K562 (cell line): ENCODE measurements around the gene ERFL. TPM values are rescaled to one million over a fixed set of nuclear protein-coding genes. Genes with fewer than 3 reads are reported as not detected.

Source experiments
- ETV5 ChIP-seq: sonication (generic); formaldehyde crosslinking; IDR thresholded peaks from 2 replicates; pipeline ENCODE4 v1.4.0; 2020; ENCODE audit warnings: low read depth, mild to moderate bottlenecking, missing genetic modification reagents
- HNRNPLL ChIP-seq: fragments of 200-400 bp; formaldehyde crosslinking; IDR thresholded peaks from 2 replicates; pipeline ENCODE4 v1.6.1; 2017; ENCODE audit warnings: low read length, low read depth, mild to moderate bottlenecking; ENCODE audit not compliant: poor library complexity, severe bottlenecking
- SAP30 ChIP-seq: fragments of 200-600 bp; sonication (generic); IDR thresholded peaks from 2 replicates; pipeline ENCODE4 v1.6.1; 2012; ENCODE audit warnings: borderline replicate concordance, low read depth, mild to moderate bottlenecking, moderate library complexity, low read length, control low read depth, inconsistent platforms; ENCODE audit not compliant: insufficient read depth, poor library complexity, severe bottlenecking
- TBP ChIP-seq: optimal IDR thresholded peaks from 2 replicates; pipeline ENCODE3; 2011; ENCODE audit warnings: low read depth, low read length, improper control_type of control experiment
- ZC3H4 ChIP-seq: sonication (generic); formaldehyde crosslinking; IDR thresholded peaks from 2 replicates; pipeline ENCODE4 v1.9.0; 2021; ENCODE audit warnings: missing genetic modification reagents, borderline replicate concordance
- polyA plus RNA-seq, 8 experiments: library from polyadenylated mRNA; depleted of rRNA in 4 of 8; stranded (reverse) in 5 of 8; unstranded in 3 of 8; fragments of >200 nt; fragmentation: Nextera tagmentation in 2 of 8; fragmentation: Illumina TruSeq in 1 of 8; extraction: Ambion mirVana in 2 of 8; extraction: Trizol in 1 of 8; gene quantifications; 2 replicates each; pipeline versions ENCODE4 v1.2.1 to v1.2.3, GENCODE V29; 2011 to 2014; ENCODE audit warnings: inconsistent platforms in 1 of 8, missing spikeins in 1 of 8
- total RNA-seq, 7 experiments: library from RNA; depleted of rRNA in 6 of 7; stranded (reverse); fragments of >200 nt in 6 of 7; fragmentation: Illumina TruSeq in 2 of 7; extraction: Trizol in 2 of 7; gene quantifications; 2 replicates each; pipeline versions ENCODE4 v1.2.1 to v1.2.3, GENCODE V29; 2011 to 2021; ENCODE audit warnings: low replicate concordance in 1 of 7
- TF ChIP-seq, protein P1 (sequence below), 2 experiments: fragments of 450-650 bp; formaldehyde crosslinking in 1 of 2; IDR thresholded peaks; 2 replicates each; pipeline versions ENCODE4 v1.4.0 to v1.6.1; 2014 to 2020; ENCODE audit warnings: mild to moderate bottlenecking in 2 of 2, borderline replicate concordance in 1 of 2, low read depth in 1 of 2
- TF ChIP-seq, protein P2 (sequence below), 2 experiments: fragments of 450-650 bp in 1 of 2; sonication (generic) in 1 of 2; formaldehyde crosslinking in 1 of 2; IDR thresholded peaks; 2 replicates each; pipeline versions ENCODE4 v1.7.1 to v1.9.0; 2016 to 2022; ENCODE audit warnings: inconsistent platforms in 1 of 2, mild to moderate bottlenecking in 1 of 2, missing genetic modification reagents in 1 of 2

The ERFL gene
- total and polyA plus RNA-seq, 9 of the 15 experiments (the other 6 are each of a cell fraction or from before 2014, with no cell fraction given), result 0.07 to 0.75 (median 0.32) TPM; not detected in 4

DNA sequence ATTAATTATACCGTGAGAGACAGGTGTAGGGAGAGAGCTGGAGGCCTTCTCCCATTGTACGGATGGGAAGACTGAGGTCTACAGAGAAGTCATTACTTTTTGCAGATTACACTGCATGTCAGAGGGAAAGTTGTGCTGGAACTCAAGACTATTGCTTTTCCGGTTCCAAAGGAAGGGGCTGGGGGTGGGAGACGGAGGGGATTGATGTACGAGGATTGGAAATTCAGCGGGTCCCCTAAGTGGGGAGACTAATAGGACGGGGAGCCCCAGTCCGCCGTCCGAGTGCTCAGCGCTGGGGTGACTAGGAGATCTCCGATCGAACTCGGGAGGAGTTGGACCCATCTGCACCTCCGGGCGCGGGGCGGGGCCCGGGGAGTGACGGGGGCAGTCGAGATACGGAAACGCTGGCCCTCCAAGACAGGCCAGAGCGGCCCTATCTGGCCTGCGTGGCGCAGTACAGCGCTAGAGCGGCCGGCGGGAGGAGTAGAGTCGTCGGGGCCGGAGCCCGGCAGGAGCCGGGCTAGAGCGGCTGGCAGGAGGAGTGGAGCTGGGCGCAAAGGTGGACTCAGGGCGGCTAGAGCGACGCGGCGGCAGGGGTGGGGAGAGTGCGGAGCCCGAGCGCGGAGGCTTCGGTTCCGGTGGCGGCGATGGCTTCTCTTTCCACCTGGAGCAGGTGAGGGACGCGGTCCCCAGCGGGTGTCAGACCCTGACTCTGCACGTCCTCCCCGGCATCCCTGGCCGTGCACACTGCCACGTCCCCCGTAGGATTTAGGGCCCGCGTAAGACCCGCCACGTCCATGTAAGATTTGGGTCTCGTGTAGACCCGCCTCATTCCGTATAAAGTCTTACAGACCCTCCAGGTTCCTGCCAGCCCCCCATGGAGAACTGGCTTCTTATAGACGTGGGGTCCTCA lies 44.2 kb downstream of the ERFL start (continued):
- TF ChIP-seq, protein P1, sequence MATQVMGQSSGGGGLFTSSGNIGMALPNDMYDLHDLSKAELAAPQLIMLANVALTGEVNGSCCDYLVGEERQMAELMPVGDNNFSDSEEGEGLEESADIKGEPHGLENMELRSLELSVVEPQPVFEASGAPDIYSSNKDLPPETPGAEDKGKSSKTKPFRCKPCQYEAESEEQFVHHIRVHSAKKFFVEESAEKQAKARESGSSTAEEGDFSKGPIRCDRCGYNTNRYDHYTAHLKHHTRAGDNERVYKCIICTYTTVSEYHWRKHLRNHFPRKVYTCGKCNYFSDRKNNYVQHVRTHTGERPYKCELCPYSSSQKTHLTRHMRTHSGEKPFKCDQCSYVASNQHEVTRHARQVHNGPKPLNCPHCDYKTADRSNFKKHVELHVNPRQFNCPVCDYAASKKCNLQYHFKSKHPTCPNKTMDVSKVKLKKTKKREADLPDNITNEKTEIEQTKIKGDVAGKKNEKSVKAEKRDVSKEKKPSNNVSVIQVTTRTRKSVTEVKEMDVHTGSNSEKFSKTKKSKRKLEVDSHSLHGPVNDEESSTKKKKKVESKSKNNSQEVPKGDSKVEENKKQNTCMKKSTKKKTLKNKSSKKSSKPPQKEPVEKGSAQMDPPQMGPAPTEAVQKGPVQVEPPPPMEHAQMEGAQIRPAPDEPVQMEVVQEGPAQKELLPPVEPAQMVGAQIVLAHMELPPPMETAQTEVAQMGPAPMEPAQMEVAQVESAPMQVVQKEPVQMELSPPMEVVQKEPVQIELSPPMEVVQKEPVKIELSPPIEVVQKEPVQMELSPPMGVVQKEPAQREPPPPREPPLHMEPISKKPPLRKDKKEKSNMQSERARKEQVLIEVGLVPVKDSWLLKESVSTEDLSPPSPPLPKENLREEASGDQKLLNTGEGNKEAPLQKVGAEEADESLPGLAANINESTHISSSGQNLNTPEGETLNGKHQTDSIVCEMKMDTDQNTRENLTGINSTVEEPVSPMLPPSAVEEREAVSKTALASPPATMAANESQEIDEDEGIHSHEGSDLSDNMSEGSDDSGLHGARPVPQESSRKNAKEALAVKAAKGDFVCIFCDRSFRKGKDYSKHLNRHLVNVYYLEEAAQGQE (IDR thresholded peaks at IDR 0.05; ENCODE audit: borderline replicate concordance), result peak; percentile 35; the same call in 1 of the 2 replicates
- TF ChIP-seq, protein P1 (CRISPR knock-in tag; IDR thresholded peaks at IDR 0.05; ENCODE audit: low read depth), result peak; percentile 82; the same call in 1 of the 2 replicates
- TF ChIP-seq SAP30, result no peak
- peak; percentile 87 for TF ChIP-seq ETV5
- TF ChIP-seq HNRNPLL, result peak; percentile 73
- peak; percentile 77 for TF ChIP-seq TBP
- TF ChIP-seq, protein P2, sequence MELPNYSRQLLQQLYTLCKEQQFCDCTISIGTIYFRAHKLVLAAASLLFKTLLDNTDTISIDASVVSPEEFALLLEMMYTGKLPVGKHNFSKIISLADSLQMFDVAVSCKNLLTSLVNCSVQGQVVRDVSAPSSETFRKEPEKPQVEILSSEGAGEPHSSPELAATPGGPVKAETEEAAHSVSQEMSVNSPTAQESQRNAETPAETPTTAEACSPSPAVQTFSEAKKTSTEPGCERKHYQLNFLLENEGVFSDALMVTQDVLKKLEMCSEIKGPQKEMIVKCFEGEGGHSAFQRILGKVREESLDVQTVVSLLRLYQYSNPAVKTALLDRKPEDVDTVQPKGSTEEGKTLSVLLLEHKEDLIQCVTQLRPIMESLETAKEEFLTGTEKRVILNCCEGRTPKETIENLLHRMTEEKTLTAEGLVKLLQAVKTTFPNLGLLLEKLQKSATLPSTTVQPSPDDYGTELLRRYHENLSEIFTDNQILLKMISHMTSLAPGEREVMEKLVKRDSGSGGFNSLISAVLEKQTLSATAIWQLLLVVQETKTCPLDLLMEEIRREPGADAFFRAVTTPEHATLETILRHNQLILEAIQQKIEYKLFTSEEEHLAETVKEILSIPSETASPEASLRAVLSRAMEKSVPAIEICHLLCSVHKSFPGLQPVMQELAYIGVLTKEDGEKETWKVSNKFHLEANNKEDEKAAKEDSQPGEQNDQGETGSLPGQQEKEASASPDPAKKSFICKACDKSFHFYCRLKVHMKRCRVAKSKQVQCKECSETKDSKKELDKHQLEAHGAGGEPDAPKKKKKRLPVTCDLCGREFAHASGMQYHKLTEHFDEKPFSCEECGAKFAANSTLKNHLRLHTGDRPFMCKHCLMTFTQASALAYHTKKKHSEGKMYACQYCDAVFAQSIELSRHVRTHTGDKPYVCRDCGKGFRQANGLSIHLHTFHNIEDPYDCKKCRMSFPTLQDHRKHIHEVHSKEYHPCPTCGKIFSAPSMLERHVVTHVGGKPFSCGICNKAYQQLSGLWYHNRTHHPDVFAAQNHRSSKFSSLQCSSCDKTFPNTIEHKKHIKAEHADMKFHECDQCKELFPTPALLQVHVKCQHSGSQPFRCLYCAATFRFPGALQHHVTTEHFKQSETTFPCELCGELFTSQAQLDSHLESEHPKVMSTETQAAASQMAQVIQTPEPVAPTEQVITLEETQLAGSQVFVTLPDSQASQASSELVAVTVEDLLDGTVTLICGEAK (IDR thresholded peaks at IDR 0.05), result peak; percentile 74
- TF ChIP-seq, protein P2 (CRISPR knock-in tag; IDR thresholded peaks at IDR 0.05), result no peak
- TF ChIP-seq ZC3H4 (CRISPR knock-in tag), result no peak
